Erythroblast (primary cell): ENCODE measurements around the gene RNF167.

Experiments used
- GATA1 ChIP-seq: IDR thresholded peaks from 2 replicates; pipeline ENCODE4 v1.6.1; 2011; ENCODE audit warnings: low read depth, mild to moderate bottlenecking, control low read depth, low read length, moderate library complexity
- POLR2A ChIP-seq: IDR thresholded peaks from 2 replicates; pipeline ENCODE4 v1.6.1; 2011; ENCODE audit warnings: mild to moderate bottlenecking, low read length

DNA sequence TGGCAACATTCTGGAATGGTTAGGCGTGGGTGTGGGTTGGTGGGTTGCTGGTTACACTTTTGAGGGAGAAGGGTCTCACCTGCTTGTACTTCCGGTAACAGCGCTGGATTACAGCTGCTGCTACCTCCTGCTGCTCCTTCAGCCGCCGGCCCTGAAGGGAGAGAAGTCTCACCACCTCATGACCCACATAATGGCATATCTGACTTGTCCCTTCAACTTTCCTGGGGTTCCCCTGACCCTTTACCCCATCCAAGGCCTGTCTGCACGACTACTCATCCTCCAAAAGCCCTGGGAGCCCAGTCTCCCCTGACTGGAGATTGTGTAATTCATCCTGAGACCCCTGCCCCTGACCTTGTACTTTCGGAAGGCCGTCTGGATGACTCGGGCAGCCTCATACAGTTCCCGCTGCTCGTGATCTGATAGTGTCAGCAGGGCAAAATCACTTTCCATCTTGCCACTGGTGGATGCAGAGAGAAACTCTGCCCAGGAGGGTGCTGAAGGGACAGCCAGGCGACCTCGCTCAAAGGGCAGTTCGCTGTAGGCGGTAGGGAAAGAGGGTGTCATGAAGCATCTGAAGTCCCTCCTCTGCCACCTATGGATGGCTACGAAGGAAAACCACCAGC is 29.6 kb downstream of the RNF167 start:
- TF ChIP-seq POLR2A (no peak), GATA1 (no peak)
